ENCODE results near the gene B3GALT4. TPM values are rescaled to one million over a fixed set of nuclear protein-coding genes. Genes with fewer than 3 reads are reported as not detected.

The B3GALT4 gene
- total RNA-seq, 1 donor from 2014 or later = 15.9 TPM

GRCh38 chr6:33277663-33278391 is 904 bp downstream of the B3GALT4 start:
- DNase-seq (ENCODE audit: low spot score in 2 of 2) = no peak
- Histone ChIP-seq H3K4me1 (peaks cover 6 to 33% of the 10 kb centered on the region in 2 donors), H3K4me3 (peak overlapping the region; percentile 69 to 80), H3K27ac (peak overlapping the region; percentile 85 to 93), H3K36me3 (peaks cover 22 to 49% of the 10 kb centered on the region in 2 donors), H3K27me3 (no peaks in the 10 kb centered on the region), H3K9me3 (no peaks in the 10 kb centered on the region)
- intact Hi-C loops (cut with DNase I) = loop anchor here (1.0 kb wide), 2 partner anchors 10 to 20 kb away; partner anchors contain the start of gene RGL2
- no peak for TF ChIP-seq CTCF (IDR thresholded peaks at IDR 0.05)

GRCh38 chr6:33278392-33278741 is 1.4 kb downstream of the B3GALT4 start:
- H3K27me3 ChIP-seq = no peaks in the 10 kb centered on the region
- peaks cover 6 to 27% of the 10 kb centered on the region in 2 donors for H3K4me1 ChIP-seq
- H3K9me3 ChIP-seq = no peaks in the 10 kb centered on the region
- peak overlapping the region in 1 of 2 donors; percentile 80 for H3K4me3 ChIP-seq
- H3K36me3 ChIP-seq = peaks cover 24 to 49% of the 10 kb centered on the region in 2 donors
- no peak for DNase-seq (ENCODE audit: low spot score in 2 of 2)
- intact Hi-C loops (cut with DNase I) = no loop called here
- H3K27ac ChIP-seq = no peak overlapping the region
- no peak for TF ChIP-seq CTCF (IDR thresholded peaks at IDR 0.05)

DNA sequence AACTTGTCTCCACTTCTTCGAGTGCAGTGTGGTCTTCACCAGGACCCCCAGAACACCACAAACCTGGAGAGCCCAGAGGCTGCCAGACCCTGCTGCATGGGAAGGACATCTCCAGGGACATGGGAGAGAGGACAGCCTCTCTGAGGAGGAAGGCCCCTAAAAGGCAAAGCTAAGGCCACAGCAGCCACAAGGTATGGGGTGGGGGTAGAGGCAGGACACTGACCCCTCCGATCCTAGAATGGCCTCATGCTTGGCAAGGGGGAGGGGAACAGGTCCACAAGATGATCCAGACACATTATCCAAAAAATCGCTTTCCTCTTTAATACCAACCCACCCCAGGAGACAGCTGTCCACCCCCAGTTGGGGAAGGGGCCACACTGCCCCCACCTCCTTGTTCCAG is 1.9 kb downstream of the B3GALT4 start:
- Histone ChIP-seq H3K27me3 (no peaks in the 10 kb centered on the region), H3K36me3 (peaks cover 22 to 48% of the 10 kb centered on the region in 2 donors), H3K4me1 (peaks cover 6 to 24% of the 10 kb centered on the region in 2 donors), H3K9me3 (no peaks in the 10 kb centered on the region), H3K27ac (no peak overlapping the region), H3K4me3 (no peak overlapping the region)
- DNase-seq (ENCODE audit: low spot score in 2 of 2) = no peak
- no peak for TF ChIP-seq CTCF (IDR thresholded peaks at IDR 0.05)
- intact Hi-C loops (cut with DNase I) = no loop called here

DNA sequence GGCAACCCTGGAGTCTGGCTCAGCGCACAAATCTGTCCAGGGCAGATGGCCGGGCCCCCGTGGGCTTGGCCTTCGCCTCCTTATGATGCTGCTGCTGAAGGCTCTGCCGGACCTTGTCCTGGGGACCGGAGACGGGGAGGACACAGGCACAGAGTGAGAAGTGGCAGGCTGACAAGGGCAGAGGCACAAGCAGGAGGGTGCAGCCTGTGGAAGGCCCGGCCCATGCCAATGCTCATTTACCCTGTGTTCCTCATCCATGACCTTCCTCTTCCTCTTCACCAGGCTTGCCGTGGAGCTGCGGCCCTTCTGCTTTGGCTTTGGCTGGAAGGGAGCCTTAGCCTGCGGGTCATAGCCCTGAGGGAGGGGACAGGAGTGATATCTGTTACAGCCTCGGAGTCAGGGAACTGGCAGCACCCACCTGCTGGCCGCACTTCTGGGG is 2.4 kb downstream of the B3GALT4 start:
- no peaks in the 10 kb centered on the region for H3K27me3 ChIP-seq
- no peak overlapping the region for H3K27ac ChIP-seq
- peaks cover 6 to 19% of the 10 kb centered on the region in 2 donors for H3K4me1 ChIP-seq
- DNase-seq (ENCODE audit: low spot score in 2 of 2) = no peak
- intact Hi-C loops (cut with DNase I) = no loop called here
- no peak overlapping the region for H3K4me3 ChIP-seq
- peaks cover 19 to 48% of the 10 kb centered on the region in 2 donors for H3K36me3 ChIP-seq
- no peaks in the 10 kb centered on the region for H3K9me3 ChIP-seq
- TF ChIP-seq CTCF (IDR thresholded peaks at IDR 0.05) = no peak

- H3K4me3 ChIP-seq = no peak overlapping the region
- H3K36me3 ChIP-seq = peaks cover 13 to 48% of the 10 kb centered on the region in 2 donors
- no peaks in the 10 kb centered on the region for H3K27me3 ChIP-seq
- no peak for DNase-seq (ENCODE audit: low spot score in 2 of 2)
- TF ChIP-seq CTCF (IDR thresholded peaks at IDR 0.05) = peak in 1 of 3 experiments; percentile 24
- peaks cover 6 to 15% of the 10 kb centered on the region in 2 donors for H3K4me1 ChIP-seq
- no peak overlapping the region for H3K27ac ChIP-seq
- H3K9me3 ChIP-seq = no peaks in the 10 kb centered on the region
- intact Hi-C loops (cut with DNase I) = no loop called here
Measured at GRCh38 chr6:33279971-33280511, 3.1 kb downstream of the B3GALT4 start.

Measured in ascending aorta (tissue), 2 donors.